Gastrocnemius medialis (tissue), 4 donors: ENCODE results near the gene EFEMP2. TPM values are rescaled to one million over a fixed set of nuclear protein-coding genes. Genes with fewer than 3 reads are reported as not detected.

Experiments
- ATAC-seq, 2 donors: fragments of 150-250 bp; one replicate each; pipeline ENCODE4 v1.9.1; 2016
- DNase-seq, 2 donors: peaks; one replicate each; pipeline ENCODE4 v3.0.0-alpha.2; 2019
- H3K27ac ChIP-seq, 4 donors: fragments of 200-600 bp; sonication (generic); 1 replicate in 1 of 4; 2 replicates in 3 of 4; pipeline ENCODE4 v1.5.1; 2016 to 2018; ENCODE audit warnings: mild to moderate bottlenecking in 2 of 4, moderate library complexity in 1 of 4
- H3K27me3 ChIP-seq, 3 donors: fragments of 200-600 bp; sonication (generic) in 2 of 3; 1 replicate in 1 of 3; 2 replicates in 2 of 3; pipeline versions ENCODE4 v1.5.1 to v1.6.0; 2016 to 2019; ENCODE audit warnings: mild to moderate bottlenecking in 1 of 3, moderate library complexity in 1 of 3
- H3K36me3 ChIP-seq, 2 donors: fragments of 200-600 bp; sonication (generic) in 1 of 2; one replicate each; pipeline ENCODE4 v1.5.1; 2017 to 2018
- H3K4me1 ChIP-seq, 2 donors: fragments of 200-600 bp; sonication (generic) in 1 of 2; one replicate each; pipeline ENCODE4 v1.5.1; 2016 to 2017; ENCODE audit warnings: mild to moderate bottlenecking in 2 of 2
- H3K4me3 ChIP-seq, 4 donors: fragments of 200-600 bp; sonication (generic) in 3 of 4; 1 replicate in 1 of 4; 2 replicates in 3 of 4; pipeline ENCODE4 v1.5.1; 2016 to 2019; ENCODE audit warnings: mild to moderate bottlenecking in 2 of 4
- H3K9me3 ChIP-seq, 3 donors: fragments of 200-600 bp; sonication (generic) in 2 of 3; 1 replicate in 1 of 3; 2 replicates in 2 of 3; pipeline ENCODE4 v1.5.1; 2016 to 2019
- CTCF ChIP-seq, 5 experiments: fragments of 450-650 bp in 3 of 5; fragments of 200-600 bp in 2 of 5; sonication (generic) in 2 of 5; IDR thresholded peaks in 4 of 5; conservative IDR thresholded peaks in 1 of 5; 1 replicate in 4 of 5; 2 replicates in 1 of 5; pipeline ENCODE4 v1.5.1; 2016 to 2019; ENCODE audit warnings: antibody characterized with exemption in 5 of 5, mild to moderate bottlenecking in 3 of 5, moderate library complexity in 3 of 5
- POLR2A ChIP-seq, 2 donors: fragments of 450-650 bp; IDR thresholded peaks; one replicate each; pipeline ENCODE4 v1.6.1; 2017; ENCODE audit warnings: antibody characterized with exemption in 2 of 2, mild to moderate bottlenecking in 2 of 2, moderate library complexity in 2 of 2
- in situ Hi-C, 4 donors: fragments of 200-750 bp; cut with MboI; loops; one replicate each; pipeline versions ENCODE4 v1.15.0 to v1.8.0; 2017; ENCODE audit warnings: low sequenced_read_pairs in 4 of 4
- intact Hi-C: fragments of 100-400 bp; cut with DNase I; formaldehyde crosslinking; loops from one replicate; pipeline ENCODE4 v1.15.1; 2023; ENCODE audit warnings: low total_unique reads
- total RNA-seq, 4 donors: library from RNA; depleted of rRNA; stranded (reverse); fragments of >200 nt; gene quantifications; one replicate each; pipeline versions ENCODE4 v1.1.0 to v1.2.3, GENCODE V29; 2016

The EFEMP2 gene
- total RNA-seq, 4 donors from 2014 or later, result 20.6 to 24.1 (median 22.9) TPM

GRCh38 chr11:65900125-65900898, 27.7 kb upstream of the EFEMP2 start, which contains the start of gene FOSL1:
TSS of gene FOSL1 (minus strand) at chr11:65900388. CDS start at chr11:65900339, 49 bp downstream.
- in situ Hi-C loops (no loop called here), intact Hi-C loops (loop anchor here (2.0 kb wide), 1 partner anchor 14 kb away; no protein-coding TSS in a partner anchor)
- H3K27ac ChIP-seq, result peak within 1 kb of the TSS in 3 of 4 donors; percentile 37 to 63 (median 53)
- peak; percentile 71 to 83 for DNase-seq
- no peaks in the 10 kb centered on the region for H3K9me3 ChIP-seq
- ATAC-seq, result peak; percentile 81 to 88
- peaks cover 0 to 10% of the 10 kb centered on the region in 2 donors for H3K4me1 ChIP-seq
- H3K4me3 ChIP-seq, result peak within 1 kb of the TSS; percentile 43 to 71 (median 64)
- H3K27me3 ChIP-seq, result peaks cover 12 to 26% (median 16%) of the 10 kb centered on the region in 3 donors
- TF ChIP-seq CTCF (IDR thresholded peaks at IDR 0.05 in 4 of 5, conservative IDR thresholded peaks at IDR 0.05 in 1 of 5) (no peak), POLR2A (IDR thresholded peaks at IDR 0.05) (peak; percentile 76 to 83)
- no peaks in the 10 kb centered on the region for H3K36me3 ChIP-seq

- DNase-seq, result no peak
- peak; percentile 40 to 42 for ATAC-seq
- intact Hi-C loops (loop anchor here (2.0 kb wide), 1 partner anchor 15 kb away; no protein-coding TSS in a partner anchor), in situ Hi-C loops (no loop called here)
- Histone ChIP-seq H3K27ac (peak overlapping the region in 3 of 4 donors; percentile 37 to 63 (median 53)), H3K4me1 (peaks cover 0 to 10% of the 10 kb centered on the region in 2 donors), H3K9me3 (no peaks in the 10 kb centered on the region), H3K4me3 (peak overlapping the region; percentile 43 to 71 (median 64)), H3K27me3 (peaks cover 12 to 26% (median 16%) of the 10 kb centered on the region in 3 donors), H3K36me3 (no peaks in the 10 kb centered on the region)
- TF ChIP-seq POLR2A (IDR thresholded peaks at IDR 0.05) (peak in 1 of 2 donors; percentile 30), CTCF (IDR thresholded peaks at IDR 0.05 in 4 of 5, conservative IDR thresholded peaks at IDR 0.05 in 1 of 5) (no peak)
Observed at GRCh38 chr11:65899356-65900124, 26.9 kb upstream of the EFEMP2 start.

- intact Hi-C loops, result no loop called here
- no peak for DNase-seq
- no peak for TF ChIP-seq CTCF (IDR thresholded peaks at IDR 0.05 in 4 of 5, conservative IDR thresholded peaks at IDR 0.05 in 1 of 5)
- TF ChIP-seq POLR2A (IDR thresholded peaks at IDR 0.05), result peak in 1 of 2 donors; percentile 50
- no peaks in the 10 kb centered on the region for H3K36me3 ChIP-seq
- H3K4me3 ChIP-seq, result peak overlapping the region; percentile 43 to 71 (median 64)
- no peak for ATAC-seq
- H3K27me3 ChIP-seq, result peaks cover 12 to 26% (median 16%) of the 10 kb centered on the region in 3 donors
- H3K4me1 ChIP-seq, result peaks cover 0 to 11% of the 10 kb centered on the region in 2 donors
- no peaks in the 10 kb centered on the region for H3K9me3 ChIP-seq
- peak overlapping the region in 2 of 4 donors; percentile 37 to 63 for H3K27ac ChIP-seq
- in situ Hi-C loops, result no loop called here
Observed at GRCh38 chr11:65898656-65899355, 26.2 kb upstream of the EFEMP2 start.

GRCh38 chr11:65897020-65897471, 24.4 kb upstream of the EFEMP2 start:
- no peak for ATAC-seq
- TF ChIP-seq POLR2A (IDR thresholded peaks at IDR 0.05) (no peak), CTCF (IDR thresholded peaks at IDR 0.05 in 4 of 5, conservative IDR thresholded peaks at IDR 0.05 in 1 of 5) (no peak)

More at GRCh38 chr11:65897020-65897471, 24.4 kb upstream of the EFEMP2 start:
- DNase-seq, result no peak
- no peak overlapping the region for H3K4me3 ChIP-seq
- peaks cover 12 to 26% (median 16%) of the 10 kb centered on the region in 3 donors for H3K27me3 ChIP-seq
- intact Hi-C loops, result no loop called here
- in situ Hi-C loops, result no loop called here
- H3K27ac ChIP-seq, result no peak overlapping the region
- H3K4me1 ChIP-seq, result peaks cover 11 to 29% of the 10 kb centered on the region in 2 donors
- no peaks in the 10 kb centered on the region for H3K9me3 ChIP-seq
- H3K36me3 ChIP-seq, result no peaks in the 10 kb centered on the region
